HepG2 (cell line): ENCODE results near the gene C1QL4. TPM values are rescaled to one million over a fixed set of nuclear protein-coding genes. Genes with fewer than 3 reads are reported as not detected.
"Not testable (repeated sequence)": the region's sequence is repeated elsewhere in the genome, so short reads cannot be mapped to it uniquely, and the experiment has no call there.

ENCODE experiments used
- ATAC-seq: fragments of 200-7000 bp; cut with Tn5 transposase; 3 replicates; pipeline ENCODE4 v1.9.1; 2020; ENCODE audit warnings: mild to moderate bottlenecking, moderate library complexity
- BruUV-seq: library from RNA; stranded (reverse); fragments of 400-500 nt; replicated peaks from 2 replicates; lab custom pipeline; 2021; lab: Mats Ljungman, UMichigan
- CTCF ChIA-PET: fragments of 300-600 bp; formaldehyde crosslinking; extraction: SDS; loops from one replicate; lab custom pipeline; 2021; ENCODE audit warnings: low total read pairs, inconsistent platforms, low intra/inter-chr PET ratio; lab: Yijun Ruan, JAX
- POLR2A ChIA-PET: fragments of 350-600 bp; sonication (Branson Sonifier 250); formaldehyde crosslinking; loops from one replicate; lab custom pipeline; 2020; ENCODE audit warnings: antibody characterized with exemption, inconsistent platforms; lab: Yijun Ruan, JAX
- DNase-seq: peaks from one replicate; pipeline ENCODE4 v3.0.0-alpha.2; 2015; ENCODE audit warnings: low spot score
- FAIRE-seq: peaks from 3 replicates; lab custom pipeline; 2011; peaks lifted over from hg19 to GRCh38; lab: Jason Lieb, UNC
- H2AFZ ChIP-seq: one replicate; pipeline ENCODE4 v1.6.1; 2011; ENCODE audit warnings: low read length, inconsistent platforms
- H3K27ac ChIP-seq: fragments of 300-600 bp; 3 replicates; pipeline ENCODE4 v1.8.0; 2011; ENCODE audit warnings: mixed run types, mild to moderate bottlenecking, mixed read lengths, low read length, inconsistent platforms; ENCODE audit not compliant: insufficient read depth; ENCODE audit errors: extremely low read length
- H3K27me3 ChIP-seq, 2 experiments: fragments of 200-600 bp in 1 of 2; 2 replicates in 1 of 2; 3 replicates in 1 of 2; pipeline versions ENCODE4 v1.6.0 to v1.8.0; 2011; ENCODE audit warnings: low read length in 2 of 2, mild to moderate bottlenecking in 2 of 2, moderate library complexity in 2 of 2, inconsistent platforms in 1 of 2; ENCODE audit not compliant: insufficient read depth in 2 of 2, control insufficient read depth in 1 of 2
- H3K36me3 ChIP-seq, 2 experiments: fragments of 200-600 bp in 1 of 2; replicated peaks in 1 of 2; 2 replicates in 1 of 2; 3 replicates in 1 of 2; pipeline versions ENCODE4 v1.5.1 to v1.8.0; 2011; ENCODE audit warnings: low read length in 2 of 2, inconsistent platforms in 1 of 2; ENCODE audit not compliant: insufficient read depth in 2 of 2, control insufficient read depth in 1 of 2
- H3K4me1 ChIP-seq: 2 replicates; pipeline ENCODE4 v1.5.1; 2012; ENCODE audit warnings: low read length, inconsistent platforms; ENCODE audit not compliant: insufficient read depth
- H3K4me2 ChIP-seq: 2 replicates; pipeline ENCODE4 v1.6.0; 2011; ENCODE audit warnings: low read depth, low read length, inconsistent platforms
- H3K4me3 ChIP-seq, 3 experiments: fragments of 200-600 bp in 1 of 3; sonication (generic), shearing (Covaris generic) in 1 of 3; replicated peaks in 1 of 3; 2 replicates each; pipeline ENCODE4 v1.5.1; 2011 to 2016; ENCODE audit warnings: low read length in 3 of 3, inconsistent platforms in 2 of 3, low read depth in 2 of 3, mild to moderate bottlenecking in 2 of 3, control low read depth in 1 of 3, mixed read lengths in 1 of 3; ENCODE audit not compliant: insufficient read depth in 1 of 3
- H3K79me2 ChIP-seq: one replicate; pipeline ENCODE4 v1.6.1; 2011; ENCODE audit warnings: low read length, inconsistent platforms; ENCODE audit not compliant: insufficient read depth
- H3K9ac ChIP-seq: 2 replicates; pipeline ENCODE4 v1.6.0; 2011; ENCODE audit warnings: mild to moderate bottlenecking, low read depth, low read length, inconsistent platforms; ENCODE audit not compliant: insufficient read depth
- H3K9me3 ChIP-seq: 2 replicates; pipeline ENCODE4 v1.5.1; 2012; ENCODE audit warnings: mild to moderate bottlenecking, low read length
- H4K20me1 ChIP-seq: 2 replicates; pipeline ENCODE4 v1.6.0; 2011; ENCODE audit warnings: inconsistent platforms, mild to moderate bottlenecking, low read length, moderate library complexity; ENCODE audit not compliant: insufficient read depth
- AGO1 ChIP-seq: fragments of 200-400 bp; formaldehyde crosslinking; IDR thresholded peaks from 2 replicates; pipeline ENCODE4 v1.6.1; 2017; ENCODE audit warnings: mild to moderate bottlenecking, low read depth, low read length, moderate library complexity; ENCODE audit not compliant: poor library complexity, severe bottlenecking
- AGO2 ChIP-seq: fragments of 200-400 bp; formaldehyde crosslinking; optimal IDR thresholded peaks from 2 replicates; pipeline ENCODE3; 2017; ENCODE audit warnings: mild to moderate bottlenecking, low read depth, low read length, moderate library complexity
- BCL3 ChIP-seq: sonication (generic); formaldehyde crosslinking; IDR thresholded peaks from 2 replicates; pipeline ENCODE4 v1.5.1; 2020; ENCODE audit warnings: mild to moderate bottlenecking, missing genetic modification reagents, moderate library complexity
- CBFB ChIP-seq: sonication (generic); formaldehyde crosslinking; IDR thresholded peaks from 2 replicates; pipeline ENCODE4 v1.4.0; 2020; ENCODE audit warnings: missing genetic modification reagents
- HNF1A ChIP-seq, 2 experiments: sonication (generic) in 1 of 2; formaldehyde crosslinking in 1 of 2; IDR thresholded peaks; 2 replicates each; pipeline versions ENCODE4 v1.4.0 to v1.6.1; 2016 to 2020; ENCODE audit warnings: borderline replicate concordance in 1 of 2, low read depth in 1 of 2, mild to moderate bottlenecking in 1 of 2, missing genetic modification reagents in 1 of 2
- HOXA3 ChIP-seq: sonication (generic); formaldehyde crosslinking; IDR thresholded peaks from 2 replicates; pipeline ENCODE4 v1.5.0; 2020; ENCODE audit warnings: missing genetic modification reagents
- RXRA ChIP-seq: sonication (generic); formaldehyde crosslinking; IDR thresholded peaks from 2 replicates; pipeline ENCODE4 v1.5.1; 2020; ENCODE audit warnings: missing genetic modification reagents
- ZFP36L2 ChIP-seq: sonication (generic); formaldehyde crosslinking; IDR thresholded peaks from 2 replicates; pipeline ENCODE4 v1.4.0; 2020; ENCODE audit warnings: missing genetic modification reagents
- ZNF557 ChIP-seq: sonication (generic); formaldehyde crosslinking; IDR thresholded peaks from 2 replicates; pipeline ENCODE4 v1.4.0; 2020; ENCODE audit warnings: missing genetic modification reagents
- ZNF883 ChIP-seq: sonication (generic); formaldehyde crosslinking; IDR thresholded peaks from 2 replicates; pipeline ENCODE4 v1.5.1; 2020; ENCODE audit warnings: mild to moderate bottlenecking, missing genetic modification reagents; ENCODE audit errors: not compliant biosample characterization
- WGBS: methylation state at CpG from one replicate; pipeline ENCODE4 v1.1.6; 2017; ENCODE audit warnings: low lambda C conversion rate; 5-methylcytosine and 5-hydroxymethylcytosine counted together
- in situ Hi-C: cut with HindIII; loops from 2 replicates; pipeline ENCODE4 v1.10.0; 2017; ENCODE audit warnings: low pct_unique_long_range_greater_than_20kb; ENCODE audit not compliant: extremely low pct_ligation_motif_present
- intact Hi-C: fragments of 100-400 bp; cut with micrococcal nuclease; formaldehyde crosslinking; loops from one replicate; pipeline ENCODE4 v1.10.0; 2022; ENCODE audit not compliant: unreplicated experiment
- polyA plus RNA-seq, 8 experiments: library from polyadenylated mRNA; depleted of rRNA in 3 of 8; stranded (reverse) in 7 of 8; unstranded in 1 of 8; fragments of >200 nt; fragmentation: Illumina TruSeq in 4 of 8; extraction: Trizol in 4 of 8; gene quantifications; 2 replicates each; pipeline versions ENCODE4 v1.2.1 to v1.2.3, GENCODE V29; 2011 to 2016; ENCODE audit warnings: low read depth in 4 of 8, missing spikeins in 1 of 8, mixed read lengths in 1 of 8; ENCODE audit not compliant: insufficient read depth in 1 of 8
- total RNA-seq, 5 experiments: library from RNA; depleted of rRNA; stranded (reverse); fragments of >200 nt; fragmentation: Illumina TruSeq; extraction: Trizol; gene quantifications; 2 replicates each; pipeline ENCODE4 v1.2.3, GENCODE V29; 2016; ENCODE audit warnings: low read depth in 1 of 5

The C1QL4 gene
- total and polyA plus RNA-seq, 2 of the 13 experiments (the other 11 are each of a cell fraction or from before 2014, with no cell fraction given), result 0.03 TPM; not detected in 1

- H2AFZ ChIP-seq, H4K20me1 ChIP-seq, in situ Hi-C loops, H3K4me3 ChIP-seq, BruUV-seq, DNase-seq, POLR2A ChIA-PET, intact Hi-C loops, H3K9me3 ChIP-seq, H3K9ac ChIP-seq, FAIRE-seq, H3K79me2 ChIP-seq, H3K4me2 ChIP-seq, H3K27ac ChIP-seq, CTCF ChIA-PET, ATAC-seq: not testable (repeated sequence)
- 93% methylated on average over 21 of the region's 21 CpGs for WGBS
- Histone ChIP-seq H3K27me3 (peaks cover 2 to 31% of the 10 kb centered on the region in 2 experiments; a peak in 4 of 5 replicates), H3K36me3 (peaks cover 6 to 20% of the 10 kb centered on the region in 2 experiments; a peak in 4 of 5 replicates), H3K4me1 (peaks cover 30% of the 10 kb centered on the region)
Observed at GRCh38 chr12:49333778-49334177, 3.2 kb downstream of the C1QL4 start.

GRCh38 chr12:49332891-49333371, 4.1 kb downstream of the C1QL4 start:
- no TSS peak for BruUV-seq
- WGBS, result 97% methylated on average over 40 of the region's 40 CpGs
- Histone ChIP-seq H3K27ac (no peak overlapping the region), H3K27me3 (peaks cover 2 to 24% of the 10 kb centered on the region in 2 experiments; a peak in 4 of 5 replicates), H3K79me2 (no peaks in the 10 kb centered on the region), H3K4me1 (peaks cover 30% of the 10 kb centered on the region), H2AFZ (no peak overlapping the region), H3K36me3 (peaks cover 6 to 21% of the 10 kb centered on the region in 2 experiments; a peak in 4 of 5 replicates), H3K4me3 (no peak overlapping the region), H4K20me1 (no peaks in the 10 kb centered on the region), H3K9ac (no peak overlapping the region), H3K9me3 (no peaks in the 10 kb centered on the region), H3K4me2 (no peak overlapping the region)
- in situ Hi-C loops, result no loop called here
- peak; percentile 64 for TF ChIP-seq AGO2
- TF ChIP-seq HNF1A (IDR thresholded peaks at IDR 0.05; ENCODE audit: low read depth), result no peak
- TF ChIP-seq HNF1A (CRISPR knock-in tag; IDR thresholded peaks at IDR 0.05; ENCODE audit: borderline replicate concordance), result no peak
- TF ChIP-seq ZFP36L2 (CRISPR knock-in tag), result no peak
- TF ChIP-seq BCL3, result no peak
- TF ChIP-seq ZNF883 (CRISPR knock-in tag), result no peak
- no peak for TF ChIP-seq HOXA3 (CRISPR knock-in tag)
- peak; percentile 38 for TF ChIP-seq AGO1
- TF ChIP-seq CBFB (CRISPR knock-in tag), result no peak
- no peak for TF ChIP-seq ZNF557
- no peak for TF ChIP-seq RXRA (CRISPR knock-in tag)
- ATAC-seq, result no peak
- DNase-seq, result no peak
- ChIA-PET CTCF (interaction anchor here (1.4 to 2.4 kb wide), 4 partner anchors 9 to 181 kb away, joined by 3 to 56 read pairs (median 20); no protein-coding TSS in a partner anchor), POLR2A (interaction anchor here (1.7 to 2.3 kb wide), 2 partner anchors 10 to 15 kb away, joined by 18 read pairs; partner anchors contain the start of genes DNAJC22 and TROAP)
- FAIRE-seq, result no peak
- intact Hi-C loops, result no loop called here
